Subcutaneous adipose tissue (tissue), 4 donors: ENCODE measurements around the gene PPP1R16B. TPM values are rescaled to one million over a fixed set of nuclear protein-coding genes. Genes with fewer than 3 reads are reported as not detected.

Experiments used
- CTCF ChIP-seq: fragments of 450-650 bp; IDR thresholded peaks from one replicate; pipeline ENCODE4 v1.5.1; 2016; ENCODE audit warnings: low read depth, mild to moderate bottlenecking, control low read depth, antibody characterized with exemption, moderate library complexity
- total RNA-seq, 4 donors: library from RNA; depleted of rRNA; stranded (reverse); fragments of >200 nt; gene quantifications; one replicate each; pipeline ENCODE4 v1.1.0, GENCODE V29; 2016

Gene PPP1R16B
- total RNA-seq, 4 donors from 2014 or later = 3.1 to 37.3 (median 4.9) TPM

- TF ChIP-seq CTCF = no peak
Measured at GRCh38 chr20:38895098-38895949, 89.8 kb downstream of the PPP1R16B start.

GRCh38 chr20:38896009-38896594, 90.6 kb downstream of the PPP1R16B start:
- TF ChIP-seq CTCF = no peak

- TF ChIP-seq CTCF = no peak
Measured at GRCh38 chr20:38897267-38897666, 91.8 kb downstream of the PPP1R16B start.

GRCh38 chr20:38900606-38901005, 95.1 kb downstream of the PPP1R16B start:
- TF ChIP-seq CTCF = no peak

GRCh38 chr20:38902601-38903000, 97.1 kb downstream of the PPP1R16B start:
- no peak for TF ChIP-seq CTCF

GRCh38 chr20:38903335-38903734, 97.8 kb downstream of the PPP1R16B start:
- no peak for TF ChIP-seq CTCF

GRCh38 chr20:38905375-38905774, 99.9 kb downstream of the PPP1R16B start:
- TF ChIP-seq CTCF = no peak
